Keratinocyte (primary cell): ENCODE results near the gene STARD8. TPM values are rescaled to one million over a fixed set of nuclear protein-coding genes. Genes with fewer than 3 reads are reported as not detected.

Source experiments
- DNase-seq: peaks from one replicate; pipeline ENCODE4 v3.0.0-alpha.2; 2011; ENCODE audit warnings: low read depth, missing footprints, low spot score
- FAIRE-seq: peaks from 2 replicates; lab custom pipeline; 2011; peaks lifted over from hg19 to GRCh38; lab: Jason Lieb, UNC
- H2AFZ ChIP-seq: 2 replicates; pipeline ENCODE4 v1.6.0; 2012; ENCODE audit warnings: low read length, control low read depth, inconsistent platforms; ENCODE audit not compliant: control insufficient read depth
- H3K27ac ChIP-seq: 2 replicates; pipeline ENCODE4 v1.5.1; 2011; ENCODE audit warnings: low read length; ENCODE audit not compliant: control insufficient read depth, insufficient read depth
- H3K27me3 ChIP-seq: 3 replicates; pipeline ENCODE4 v1.6.0; 2011; ENCODE audit warnings: low read length; ENCODE audit not compliant: control insufficient read depth, insufficient read depth; ENCODE audit errors: extremely low read depth
- H3K36me3 ChIP-seq, 2 experiments: 2 replicates in 1 of 2; 3 replicates in 1 of 2; pipeline ENCODE4 v1.5.1; 2011; ENCODE audit warnings: low read length in 2 of 2, mild to moderate bottlenecking in 1 of 2; ENCODE audit not compliant: control insufficient read depth in 2 of 2, insufficient read depth in 2 of 2; ENCODE audit errors: extremely low read depth in 1 of 2
- H3K4me1 ChIP-seq: 3 replicates; pipeline ENCODE4 v1.5.1; 2011; ENCODE audit warnings: low read length; ENCODE audit not compliant: control insufficient read depth, insufficient read depth; ENCODE audit errors: extremely low read depth
- H3K4me2 ChIP-seq: 3 replicates; pipeline ENCODE4 v1.6.0; 2011; ENCODE audit warnings: low read depth, low read length; ENCODE audit not compliant: control insufficient read depth, insufficient read depth; ENCODE audit errors: extremely low read depth
- H3K4me3 ChIP-seq, 3 experiments: fragments of 200-600 bp in 1 of 3; sonication (generic) in 1 of 3; 2 replicates in 2 of 3; 3 replicates in 1 of 3; pipeline ENCODE4 v1.5.1; 2011 to 2016; ENCODE audit warnings: low read length in 3 of 3, mild to moderate bottlenecking in 3 of 3, control low read depth in 2 of 3, inconsistent platforms in 1 of 3, low read depth in 1 of 3, mixed read lengths in 1 of 3, mixed run types in 1 of 3, moderate library complexity in 1 of 3; ENCODE audit not compliant: control insufficient read depth in 2 of 3, insufficient read depth in 2 of 3; ENCODE audit errors: extremely low read depth in 1 of 3
- H3K79me2 ChIP-seq: 2 replicates; pipeline ENCODE4 v1.6.0; 2012; ENCODE audit warnings: low read length; ENCODE audit not compliant: control insufficient read depth, insufficient read depth
- H3K9ac ChIP-seq: 3 replicates; pipeline ENCODE4 v1.6.0; 2011; ENCODE audit warnings: low read length; ENCODE audit not compliant: control insufficient read depth, insufficient read depth; ENCODE audit errors: extremely low read depth
- H3K9me1 ChIP-seq: 3 replicates; pipeline ENCODE4 v1.6.0; 2011; ENCODE audit warnings: low read length; ENCODE audit not compliant: control insufficient read depth, insufficient read depth; ENCODE audit errors: extremely low read depth
- H3K9me3 ChIP-seq: 2 replicates; pipeline ENCODE4 v1.5.1; 2012; ENCODE audit warnings: low read depth, low read length; ENCODE audit not compliant: control insufficient read depth
- H4K20me1 ChIP-seq: 3 replicates; pipeline ENCODE4 v1.6.0; 2011; ENCODE audit warnings: low read length; ENCODE audit not compliant: control insufficient read depth, insufficient read depth; ENCODE audit errors: extremely low read depth
- CTCF ChIP-seq, 3 experiments: IDR thresholded peaks in 1 of 3; conservative IDR thresholded peaks in 1 of 3; optimal IDR thresholded peaks in 1 of 3; 2 replicates in 2 of 3; 3 replicates in 1 of 3; pipeline versions ENCODE3 to v1.5.1; 2011; ENCODE audit warnings: low read length in 3 of 3, mild to moderate bottlenecking in 3 of 3, moderate library complexity in 2 of 3, control low read depth in 1 of 3, inconsistent platforms in 1 of 3; ENCODE audit not compliant: insufficient read depth in 2 of 3; ENCODE audit errors: extremely low read depth in 1 of 3
- EZH2 ChIP-seq: IDR thresholded peaks from one replicate; pipeline ENCODE4 v1.6.1; 2012; ENCODE audit warnings: inconsistent platforms, mild to moderate bottlenecking, low read length, moderate library complexity
- dilution Hi-C: fragments of 300-500 bp; cut with MboI; formaldehyde crosslinking; loops from one replicate; pipeline ENCODE4 v1.7.0; 2020; ENCODE audit warnings: low sequenced_read_pairs; ENCODE audit not compliant: extremely low pct_ligation_motif_present
- polyA plus RNA-seq, 5 experiments: library from polyadenylated mRNA; depleted of rRNA in 3 of 5; stranded (reverse) in 3 of 5; stranded (forward) in 1 of 5; unstranded in 1 of 5; fragments of >200 nt; gene quantifications; 1 replicate in 1 of 5; 2 replicates in 3 of 5; 3 replicates in 1 of 5; pipeline versions ENCODE4 v1.2.1 to v1.2.3, GENCODE V29; 2011 to 2012; ENCODE audit warnings: missing spikeins in 2 of 5, low read depth in 1 of 5, low replicate concordance in 1 of 5

Gene STARD8
- polyA plus RNA-seq, 1 donor (not counting 4 experiments of a cell fraction or from before 2014, with no cell fraction given) = 0.07 TPM

GRCh38 chrX:68703846-68704245 is 56.4 kb downstream of the STARD8 start:
- Histone ChIP-seq H2AFZ (no peak overlapping the region), H3K4me3 (no peak overlapping the region), H3K79me2 (no peaks in the 10 kb centered on the region), H3K36me3 (no peaks in the 10 kb centered on the region), H3K9ac (no peak overlapping the region), H3K4me1 (no peaks in the 10 kb centered on the region), H3K27me3 (no peaks in the 10 kb centered on the region), H3K9me3 (no peaks in the 10 kb centered on the region), H4K20me1 (no peaks in the 10 kb centered on the region), H3K9me1 (no peaks in the 10 kb centered on the region), H3K27ac (no peak overlapping the region), H3K4me2 (no peak overlapping the region)
- dilution Hi-C loops = no loop called here
- no peak for DNase-seq
- no peak for FAIRE-seq
- TF ChIP-seq CTCF (optimal IDR thresholded peaks at IDR 0.05 in 1 of 3, IDR thresholded peaks at IDR 0.05 in 1 of 3, conservative IDR thresholded peaks at IDR 0.05 in 1 of 3; ENCODE audit: extremely low read depth in 1 of 3, insufficient read depth in 2 of 3, low read length in 3 of 3) = no peak
- TF ChIP-seq EZH2 = no peak

DNA sequence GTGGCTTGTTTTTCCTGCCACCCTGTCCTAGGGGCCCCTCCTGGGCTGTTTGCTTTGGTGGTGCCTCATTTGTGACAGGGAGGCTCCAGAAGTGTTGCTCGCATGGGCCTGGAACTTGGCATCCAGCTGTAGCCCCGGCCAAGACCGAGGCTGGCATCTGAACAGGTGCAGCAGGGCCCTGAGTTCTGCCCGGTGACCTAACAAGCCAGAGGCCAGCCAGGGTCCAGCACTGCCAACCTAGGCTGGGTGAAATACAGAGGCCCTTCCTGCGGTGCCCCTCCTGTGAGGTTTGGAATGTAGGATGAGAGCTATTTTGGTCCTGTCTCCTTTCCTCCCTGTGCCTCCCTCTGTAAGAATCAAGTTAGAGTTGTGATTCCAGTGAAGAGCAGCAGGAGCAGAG is 58.5 kb downstream of the STARD8 start:
- TF ChIP-seq EZH2 = no peak
- TF ChIP-seq CTCF (optimal IDR thresholded peaks at IDR 0.05 in 1 of 3, IDR thresholded peaks at IDR 0.05 in 1 of 3, conservative IDR thresholded peaks at IDR 0.05 in 1 of 3; ENCODE audit: extremely low read depth in 1 of 3, insufficient read depth in 2 of 3, low read length in 3 of 3) = no peak
- Histone ChIP-seq H3K4me2 (no peak overlapping the region), H2AFZ (no peak overlapping the region), H4K20me1 (no peaks in the 10 kb centered on the region), H3K9ac (no peak overlapping the region), H3K79me2 (no peaks in the 10 kb centered on the region), H3K9me3 (no peaks in the 10 kb centered on the region), H3K27me3 (no peaks in the 10 kb centered on the region), H3K4me3 (no peak overlapping the region), H3K27ac (no peak overlapping the region), H3K36me3 (no peaks in the 10 kb centered on the region), H3K4me1 (no peaks in the 10 kb centered on the region), H3K9me1 (no peaks in the 10 kb centered on the region)
- dilution Hi-C loops = no loop called here
- DNase-seq (no peak), FAIRE-seq (no peak)
